Large intestine (tissue), 3 donors: Measurements from ENCODE around the gene DYDC2. TPM values are rescaled to one million over a fixed set of nuclear protein-coding genes. Genes with fewer than 3 reads are reported as not detected.

Experiments
- DNase-seq, 2 donors: peaks; one replicate each; pipeline versions ENCODE4 v3.0.0 to v3.0.0-alpha.2; 2013
- H3K27ac ChIP-seq: one replicate; pipeline ENCODE4 v1.5.1; 2013; ENCODE audit warnings: low read length
- H3K27me3 ChIP-seq: 2 replicates; pipeline ENCODE4 v1.6.1; 2013; ENCODE audit warnings: low read length; ENCODE audit not compliant: control insufficient read depth, insufficient read depth
- H3K36me3 ChIP-seq: 2 replicates; pipeline ENCODE4 v1.6.1; 2013; ENCODE audit warnings: low read length; ENCODE audit not compliant: control insufficient read depth, insufficient read depth
- H3K4me1 ChIP-seq: one replicate; pipeline ENCODE4 v1.6.1; 2013; ENCODE audit warnings: low read length; ENCODE audit not compliant: control insufficient read depth, insufficient read depth
- H3K4me3 ChIP-seq: one replicate; pipeline ENCODE4 v1.5.1; 2013; ENCODE audit warnings: low read length
- H3K9me3 ChIP-seq: one replicate; pipeline ENCODE4 v1.6.1; 2013; ENCODE audit warnings: mild to moderate bottlenecking, low read depth, low read length, moderate library complexity; ENCODE audit not compliant: control insufficient read depth
- WGBS: methylation state at CpG from one replicate; pipeline ENCODE4 v1.1.5; 2013; ENCODE audit warnings: low lambda C conversion rate; ENCODE audit not compliant: insufficient coverage; 5-methylcytosine and 5-hydroxymethylcytosine counted together
- polyA plus RNA-seq: library from polyadenylated mRNA; unstranded; fragments of 120-200 nt; gene quantifications from one replicate; pipeline ENCODE4 v1.2.1, GENCODE V29; 2013

DYDC2 gene
- polyA plus RNA-seq, 1 donor = 0.42 TPM

DNA sequence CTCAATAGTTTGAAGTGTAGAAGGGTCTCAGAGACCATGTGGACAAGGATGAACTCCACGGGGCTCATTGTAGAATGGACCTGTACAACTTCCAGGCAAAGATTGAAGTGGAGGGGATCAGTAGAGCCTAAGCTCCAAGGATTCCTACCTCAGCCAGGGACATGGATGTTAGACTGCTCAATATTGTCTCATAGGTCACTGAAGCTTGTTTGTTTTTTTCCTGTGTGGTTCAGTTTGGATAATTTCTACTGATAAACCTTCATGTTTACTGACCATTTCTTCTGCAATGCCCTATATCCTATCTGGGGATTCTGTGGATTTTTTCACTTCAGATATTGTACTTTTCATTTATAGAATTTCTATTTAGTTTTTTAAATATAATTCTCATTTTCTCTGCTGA is 8.9 kb downstream of the DYDC2 start:
- no CpG with 5 or more reads among the region's 1 CpG for WGBS

DNA sequence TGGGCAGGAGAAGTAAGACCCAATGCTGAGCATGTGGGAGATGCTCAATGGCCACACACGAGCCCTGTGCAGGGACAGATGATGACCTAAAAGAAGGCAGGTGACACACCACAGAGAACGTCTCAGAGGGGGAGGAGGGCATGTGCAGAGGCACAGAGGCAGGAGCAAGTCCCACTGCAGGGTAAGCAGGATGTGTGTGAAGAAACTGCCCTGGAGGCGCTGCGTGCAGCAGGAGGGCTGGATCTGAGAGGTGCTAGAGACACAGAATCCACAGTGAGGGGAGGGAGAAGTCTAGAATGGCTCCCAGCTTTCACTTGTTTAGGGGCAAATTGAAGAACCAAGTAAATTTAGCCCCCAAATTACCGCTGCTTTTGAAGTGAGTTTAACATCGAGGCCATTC is 14.9 kb downstream of the DYDC2 start:
- DNase-seq = no peak
- H3K36me3 ChIP-seq = no peaks in the 10 kb centered on the region
- H3K4me3 ChIP-seq = no peak overlapping the region
- peaks cover 11% of the 10 kb centered on the region for H3K4me1 ChIP-seq
- peaks cover 9% of the 10 kb centered on the region for H3K9me3 ChIP-seq
- H3K27me3 ChIP-seq = no peaks in the 10 kb centered on the region
- no CpG with 5 or more reads among the region's 6 CpGs for WGBS
- no peak overlapping the region for H3K27ac ChIP-seq

More for the DNA sequence above, 8.9 kb downstream of the DYDC2 start:
- no peak for DNase-seq
- Histone ChIP-seq H3K36me3 (no peaks in the 10 kb centered on the region), H3K4me1 (no peaks in the 10 kb centered on the region), H3K27ac (no peak overlapping the region), H3K9me3 (peaks cover 9% of the 10 kb centered on the region), H3K27me3 (no peaks in the 10 kb centered on the region), H3K4me3 (no peak overlapping the region)

DNA sequence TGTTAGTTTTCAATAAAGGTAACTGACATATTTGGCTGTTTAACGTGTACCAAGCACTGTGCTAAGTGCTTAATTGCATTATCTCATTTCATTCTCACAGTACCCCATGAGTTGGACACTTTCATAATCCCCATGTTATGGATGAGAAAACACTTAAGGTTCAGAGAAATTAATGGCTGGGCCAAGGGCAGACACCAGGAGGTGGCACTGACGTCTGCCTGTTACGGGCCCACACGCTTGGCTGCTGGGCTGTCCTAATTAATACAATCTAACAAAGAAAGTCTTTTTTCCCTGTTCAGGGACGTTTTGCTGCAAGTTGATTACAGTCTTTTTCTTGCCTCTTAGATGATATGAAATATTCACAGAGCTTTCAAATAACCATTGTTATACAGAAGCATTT is 16.1 kb downstream of the DYDC2 start:
- Histone ChIP-seq H3K27ac (no peak overlapping the region), H3K36me3 (no peaks in the 10 kb centered on the region), H3K4me1 (peaks cover 11% of the 10 kb centered on the region), H3K27me3 (no peaks in the 10 kb centered on the region), H3K9me3 (peaks cover 3% of the 10 kb centered on the region), H3K4me3 (no peak overlapping the region)
- DNase-seq = no peak
- no CpG with 5 or more reads among the region's 5 CpGs for WGBS

- no CpG with 5 or more reads among the region's 2 CpGs for WGBS
- Histone ChIP-seq H3K36me3 (no peaks in the 10 kb centered on the region), H3K27ac (peak overlapping the region; percentile 35), H3K9me3 (peaks cover 3% of the 10 kb centered on the region), H3K4me3 (no peak overlapping the region), H3K4me1 (peaks cover 13% of the 10 kb centered on the region), H3K27me3 (no peaks in the 10 kb centered on the region)
- DNase-seq = no peak
Measured at GRCh38 chr10:80373502-80373901, 16.9 kb downstream of the DYDC2 start.

GRCh38 chr10:80379701-80380100 is 23.1 kb downstream of the DYDC2 start:
- no peak overlapping the region for H3K27ac ChIP-seq
- DNase-seq = no peak
- no peaks in the 10 kb centered on the region for H3K36me3 ChIP-seq
- H3K4me1 ChIP-seq = peaks cover 6% of the 10 kb centered on the region
- H3K4me3 ChIP-seq = no peak overlapping the region
- no peaks in the 10 kb centered on the region for H3K9me3 ChIP-seq
- WGBS = 89% methylated on average over 1 of the region's 3 CpGs
- no peaks in the 10 kb centered on the region for H3K27me3 ChIP-seq

GRCh38 chr10:80380185-80380584 is 23.6 kb downstream of the DYDC2 start:
- DNase-seq = no peak
- Histone ChIP-seq H3K9me3 (no peaks in the 10 kb centered on the region), H3K27me3 (no peaks in the 10 kb centered on the region), H3K36me3 (no peaks in the 10 kb centered on the region), H3K27ac (no peak overlapping the region), H3K4me3 (no peak overlapping the region), H3K4me1 (peaks cover 6% of the 10 kb centered on the region)
- 92% methylated on average over 3 of the region's 4 CpGs for whole genome bisulfite sequencing

- Histone ChIP-seq H3K9me3 (no peaks in the 10 kb centered on the region), H3K27me3 (no peaks in the 10 kb centered on the region), H3K4me1 (peaks cover 6% of the 10 kb centered on the region), H3K4me3 (no peak overlapping the region), H3K36me3 (no peaks in the 10 kb centered on the region), H3K27ac (no peak overlapping the region)
- WGBS = no CpG with 5 or more reads among the region's 4 CpGs
- peak in 1 of 2 donors; percentile 42 for DNase-seq
Measured at GRCh38 chr10:80382989-80383388, 26.4 kb downstream of the DYDC2 start.

DNA sequence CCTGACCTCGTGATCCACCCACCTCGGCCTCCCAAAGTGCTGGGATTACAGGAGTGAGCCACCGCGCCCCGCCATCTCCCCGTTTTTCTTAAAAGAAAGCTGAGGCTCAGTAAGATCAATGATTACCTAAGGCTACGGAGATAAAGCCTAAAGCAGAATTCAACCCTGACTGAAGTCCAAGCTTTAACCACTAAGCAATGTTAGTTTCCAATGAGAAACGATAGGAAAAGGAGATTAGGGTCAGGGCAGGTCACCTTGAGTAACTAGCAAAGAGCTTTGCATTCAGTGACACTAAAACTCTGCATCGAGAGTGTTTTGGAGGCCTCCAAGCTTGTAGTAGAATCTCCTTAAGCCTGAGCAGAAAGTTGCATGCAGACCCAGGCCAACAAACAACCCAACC is 34.2 kb downstream of the DYDC2 start:
- Histone ChIP-seq H3K4me1 (peaks cover 3% of the 10 kb centered on the region), H3K27me3 (no peaks in the 10 kb centered on the region), H3K27ac (peak overlapping the region; percentile 30), H3K9me3 (no peaks in the 10 kb centered on the region), H3K4me3 (no peak overlapping the region), H3K36me3 (no peaks in the 10 kb centered on the region)
- peak; percentile 65 to 67 for DNase-seq
- 20% methylated on average over 1 of the region's 9 CpGs for WGBS

GRCh38 chr10:80392250-80392649 is 35.7 kb downstream of the DYDC2 start:
- Histone ChIP-seq H3K36me3 (no peaks in the 10 kb centered on the region), H3K4me3 (no peak overlapping the region), H3K9me3 (no peaks in the 10 kb centered on the region), H3K4me1 (peaks cover 3% of the 10 kb centered on the region), H3K27me3 (no peaks in the 10 kb centered on the region), H3K27ac (no peak overlapping the region)
- WGBS = no CpG with 5 or more reads among the region's 6 CpGs
- DNase-seq = no peak

DNA sequence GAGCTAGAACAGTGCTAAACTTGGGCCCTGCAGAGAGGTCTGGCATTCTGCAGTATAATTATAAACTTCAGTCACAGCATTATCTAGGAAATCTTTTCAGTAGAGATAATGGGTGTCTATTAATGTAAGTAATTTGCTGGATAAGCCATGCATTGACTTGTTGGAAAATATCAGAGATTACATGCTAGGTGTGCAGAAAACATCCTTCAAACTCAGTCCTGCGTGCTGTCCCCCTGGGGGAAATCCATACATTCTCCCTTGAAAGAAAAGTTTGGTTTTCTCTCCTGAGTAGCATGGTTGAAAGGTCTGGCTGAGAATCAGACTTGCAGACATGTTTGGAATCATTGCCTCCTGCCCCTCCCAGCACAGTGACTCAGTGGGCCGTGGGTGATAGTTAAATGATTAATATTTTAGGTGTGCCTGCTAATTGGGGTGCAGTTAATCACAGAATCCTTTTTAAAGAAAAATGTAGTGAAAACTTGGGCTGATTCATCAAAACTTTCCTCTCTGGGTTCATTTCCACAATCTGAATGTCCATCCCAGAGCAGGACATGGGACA is 37.9 kb downstream of the DYDC2 start:
- Histone ChIP-seq H3K36me3 (no peaks in the 10 kb centered on the region), H3K4me3 (no peak overlapping the region), H3K9me3 (no peaks in the 10 kb centered on the region), H3K27ac (no peak overlapping the region), H3K27me3 (no peaks in the 10 kb centered on the region), H3K4me1 (peaks cover 3% of the 10 kb centered on the region)
- no peak for DNase-seq
- no CpG with 5 or more reads among the region's 2 CpGs for WGBS

DNA sequence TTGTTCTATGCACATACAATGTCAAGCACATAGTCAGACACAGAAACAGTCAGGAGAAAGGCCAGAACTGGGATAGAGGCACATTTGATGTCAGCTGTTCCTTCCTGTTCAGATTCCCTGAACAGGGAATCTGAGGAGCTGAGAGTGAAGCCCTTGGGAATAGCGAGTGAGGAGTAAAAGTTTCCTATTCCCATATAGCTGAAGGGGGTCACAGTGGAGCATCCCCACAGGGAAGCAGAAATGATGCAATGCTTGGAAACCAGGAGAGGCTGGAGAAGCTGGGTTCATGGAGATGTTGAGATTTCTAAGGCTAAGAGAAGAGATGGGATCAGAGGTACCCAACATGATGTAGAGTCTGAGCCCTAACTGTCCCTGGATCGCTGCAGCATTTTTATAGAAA is 40.4 kb downstream of the DYDC2 start:
- Histone ChIP-seq H3K27ac (no peak overlapping the region), H3K4me3 (no peak overlapping the region), H3K36me3 (no peaks in the 10 kb centered on the region), H3K9me3 (no peaks in the 10 kb centered on the region), H3K27me3 (no peaks in the 10 kb centered on the region), H3K4me1 (no peaks in the 10 kb centered on the region)
- WGBS = no CpG with 5 or more reads among the region's 2 CpGs
- no peak for DNase-seq
